ENCODE data around the gene ATP8B1.
"Not testable (repeated sequence)": the region's sequence is repeated elsewhere in the genome, so short reads cannot be mapped to it uniquely, and the experiment has no call there.

Gene ATP8B1

DNA sequence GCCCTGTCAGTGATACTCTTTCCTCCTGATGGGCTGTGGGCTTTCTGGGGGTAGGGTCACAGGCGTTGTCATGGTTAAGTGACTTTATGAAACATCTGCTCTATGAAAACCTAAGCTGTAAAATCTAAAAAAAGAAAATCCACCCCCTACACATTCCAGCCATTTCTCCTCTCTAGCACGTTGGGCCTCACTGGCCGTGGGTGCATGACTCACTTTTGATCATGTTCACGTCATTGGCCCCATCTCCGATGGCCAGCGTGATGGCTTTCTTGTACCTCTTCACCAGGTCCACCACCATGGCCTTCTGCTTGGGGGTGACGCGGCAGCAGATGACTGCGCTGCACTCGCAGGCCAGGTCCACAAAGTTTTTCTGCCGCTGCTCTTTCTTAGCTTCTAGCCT, 142.2 kb downstream of the ATP8B1 start:
- DNase-seq (ENCODE audit: low spot score) = no peak

DNA sequence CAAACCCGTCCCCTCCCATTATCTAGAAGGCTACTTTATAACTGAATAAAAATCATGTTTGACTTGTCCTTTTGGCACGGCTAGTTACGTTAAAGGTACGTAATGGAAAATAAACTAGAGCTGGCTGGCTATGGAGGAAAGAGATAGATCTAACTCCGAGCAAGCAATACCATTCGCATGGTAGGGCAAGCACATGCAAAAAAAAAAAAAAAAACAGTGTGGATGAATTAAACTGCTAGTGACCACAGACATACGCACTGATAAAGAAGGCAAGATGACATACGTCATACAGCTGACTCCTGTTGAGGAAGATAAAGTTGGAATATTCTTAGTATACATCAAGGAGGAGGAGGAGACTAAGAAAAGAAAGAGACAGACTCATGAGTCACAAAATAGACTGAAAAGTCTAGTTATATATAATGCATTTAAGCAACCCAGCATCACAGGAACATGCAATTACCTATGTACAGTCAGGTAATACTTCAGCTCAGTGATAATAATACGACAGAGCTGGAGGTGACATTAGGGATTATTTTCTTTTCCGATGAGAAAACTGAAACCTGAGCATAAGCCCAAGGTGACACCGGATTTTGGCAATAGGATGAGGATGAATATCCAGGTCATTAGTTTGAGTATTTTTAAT, 143.5 kb downstream of the ATP8B1 start:
- peak; percentile 34 for DNase-seq (ENCODE audit: low spot score)

DNA sequence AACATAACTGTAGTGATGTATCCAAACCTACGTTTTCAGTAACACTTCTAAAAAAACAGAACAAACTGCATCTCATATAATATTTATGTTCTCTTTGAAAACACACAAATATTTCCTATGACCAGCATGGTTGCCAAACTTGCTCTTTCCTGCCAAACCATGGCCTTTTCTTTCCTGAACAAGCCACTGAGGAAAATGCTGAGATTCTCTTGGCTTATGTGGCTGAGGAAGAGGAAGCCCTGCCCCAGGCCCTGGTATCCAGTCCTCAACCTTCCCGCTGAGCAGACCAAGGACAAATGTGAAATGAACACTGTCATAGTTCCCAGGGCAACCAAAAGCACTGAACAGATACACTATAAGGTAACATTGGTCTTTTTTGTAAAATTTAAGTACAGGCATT, 145.6 kb downstream of the ATP8B1 start:
- no peak for DNase-seq (ENCODE audit: low spot score)

DNA sequence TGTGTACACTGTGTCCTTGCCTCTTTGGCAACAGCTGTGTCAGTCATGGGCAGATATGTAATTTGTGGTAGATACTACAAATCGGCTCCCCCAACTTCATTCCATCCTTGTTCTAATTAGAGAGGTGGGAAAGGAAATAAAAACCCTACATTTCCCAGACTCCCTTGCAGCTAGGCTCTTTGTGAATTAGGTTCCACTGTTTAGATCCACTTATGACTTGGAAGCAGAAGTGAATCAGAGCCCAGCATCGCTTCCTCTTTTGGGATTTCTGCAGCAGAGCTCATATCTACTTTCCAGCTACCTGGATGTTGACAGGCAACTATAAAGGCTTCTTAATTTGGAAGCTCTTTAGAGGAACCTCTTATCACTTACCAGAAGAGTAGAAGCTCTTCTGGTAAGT, 147.4 kb downstream of the ATP8B1 start:
- no peak for DNase-seq (ENCODE audit: low spot score)

GRCh38 chr18:57651914-57652313, 151.2 kb downstream of the ATP8B1 start:
- no peak for DNase-seq (ENCODE audit: low spot score)

- DNase-seq (ENCODE audit: low spot score) = no peak
These were observed 153.3 kb downstream of the ATP8B1 start for GRCh38 chr18:57649556-57650500.

- no peak for DNase-seq (ENCODE audit: low spot score)
These were observed 154.7 kb downstream of the ATP8B1 start for GRCh38 chr18:57648414-57648813.

GRCh38 chr18:57644540-57644939, 158.6 kb downstream of the ATP8B1 start:
- DNase-seq (ENCODE audit: low spot score) = no peak

- DNase-seq (ENCODE audit: low spot score) = not testable (repeated sequence)
These were observed 159.4 kb downstream of the ATP8B1 start for GRCh38 chr18:57643726-57644125.

GRCh38 chr18:57642462-57642861, 160.7 kb downstream of the ATP8B1 start:
- not testable (repeated sequence) for DNase-seq (ENCODE audit: low spot score)

- no peak for DNase-seq (ENCODE audit: low spot score)
These were observed 162.4 kb downstream of the ATP8B1 start for GRCh38 chr18:57640749-57641148.

- DNase-seq (ENCODE audit: low spot score) = no peak
These were observed 162.9 kb downstream of the ATP8B1 start for GRCh38 chr18:57640236-57640635.

DNA sequence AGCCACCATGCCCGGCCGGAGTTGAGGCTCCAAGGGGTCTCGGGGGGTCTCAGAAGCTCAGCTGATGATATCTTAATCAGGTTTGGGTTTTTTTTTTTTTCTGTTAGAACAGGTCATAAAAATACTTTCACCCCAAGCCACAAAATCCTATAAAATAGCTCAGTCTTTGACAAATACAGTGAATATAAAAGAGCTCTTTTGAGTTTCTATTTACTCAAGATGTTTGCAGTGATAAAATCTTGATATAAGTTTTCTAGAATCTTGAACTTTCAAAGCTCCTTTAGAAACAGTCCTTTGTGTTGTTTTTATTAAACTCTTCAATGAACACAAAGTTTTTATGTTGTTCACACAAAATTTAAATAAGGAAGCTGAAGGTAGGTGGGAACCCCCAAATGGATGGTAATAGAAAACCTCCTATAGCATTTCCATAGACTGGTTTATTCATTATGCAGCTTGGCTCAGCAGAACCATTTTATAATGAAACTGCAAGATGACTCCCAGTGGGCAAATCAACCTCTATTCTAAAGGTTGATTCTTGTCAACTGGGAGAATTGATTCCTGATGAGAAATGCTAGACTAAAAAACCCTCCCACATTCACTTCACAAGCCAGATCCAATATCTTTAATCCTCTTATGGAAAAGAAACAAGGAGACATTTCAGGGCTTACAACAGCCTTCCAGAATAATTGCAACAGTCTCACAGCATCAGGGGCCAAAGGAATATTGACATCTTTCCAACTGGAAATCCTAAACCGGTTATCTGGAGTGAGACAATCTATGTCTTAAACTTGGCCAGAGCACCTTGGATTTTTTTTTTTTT, 167.9 kb downstream of the ATP8B1 start:
- DNase-seq (ENCODE audit: low spot score) = no peak

GRCh38 chr18:57631697-57632096, 171.4 kb downstream of the ATP8B1 start:
- DNase-seq (ENCODE audit: low spot score) = no peak

- no peak for DNase-seq (ENCODE audit: low spot score)
These were observed 172.1 kb downstream of the ATP8B1 start for GRCh38 chr18:57630754-57631595.

DNA sequence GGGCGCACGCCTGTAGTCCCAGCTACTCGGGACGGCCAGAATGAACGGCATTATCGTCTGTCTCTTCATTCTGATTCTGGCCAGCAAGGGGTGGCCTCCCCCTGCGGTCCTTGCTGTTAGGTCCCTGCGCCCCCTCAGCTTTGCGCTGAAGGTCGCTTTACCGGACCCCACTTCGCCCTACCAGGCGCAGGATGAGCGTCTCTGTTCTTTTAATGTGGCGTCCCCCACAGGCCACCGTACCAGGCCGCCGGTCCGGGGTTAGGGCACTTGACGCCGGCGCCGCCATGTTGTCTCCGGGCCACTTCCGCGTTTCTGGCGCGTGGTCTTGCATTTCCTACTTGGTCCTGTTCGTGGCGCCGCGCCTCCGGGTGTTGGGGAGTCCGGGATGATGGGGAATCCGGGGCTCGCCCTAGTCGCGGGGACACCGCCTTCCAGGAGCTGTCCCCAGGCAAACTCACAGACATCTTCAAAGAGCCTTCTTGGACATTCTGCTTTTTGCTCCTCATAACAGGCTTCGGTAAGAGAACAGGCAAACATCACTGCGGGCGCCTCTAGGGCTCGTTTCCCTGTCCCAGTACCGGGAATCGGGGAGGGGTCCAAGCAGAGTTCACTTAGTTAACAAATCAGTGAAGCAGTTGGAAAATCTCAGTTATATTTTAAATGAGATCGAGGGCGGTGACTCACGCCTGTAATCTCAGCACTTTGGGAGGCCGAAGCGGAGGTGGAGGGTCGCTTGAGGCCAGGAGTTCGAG, 172.9 kb downstream of the ATP8B1 start:
- DNase-seq (ENCODE audit: low spot score) = peak; percentile 95

GRCh38 chr18:57629422-57629821, 173.7 kb downstream of the ATP8B1 start:
- no peak for DNase-seq (ENCODE audit: low spot score)

GRCh38 chr18:57627488-57627887, 175.6 kb downstream of the ATP8B1 start:
- no peak for DNase-seq (ENCODE audit: low spot score)

DNA sequence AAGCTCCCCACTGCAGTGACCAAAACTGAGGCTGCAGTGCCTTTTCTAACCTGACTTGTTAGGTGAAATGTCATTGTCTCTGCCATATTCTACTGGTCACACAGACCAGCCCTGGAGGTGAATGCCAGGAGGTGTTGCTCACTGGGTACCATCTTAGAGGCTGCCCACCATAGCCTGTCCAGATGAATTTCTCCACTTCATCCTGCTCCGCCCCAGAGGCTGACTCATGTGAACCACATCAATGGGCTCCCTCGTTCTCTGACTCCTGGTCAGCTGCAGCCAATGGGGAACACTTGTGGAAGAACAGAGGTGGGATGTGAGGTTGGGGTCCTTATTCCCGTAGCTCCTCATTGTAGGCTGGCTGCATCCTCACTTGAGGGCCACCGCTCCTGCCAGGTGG, 178.1 kb downstream of the ATP8B1 start:
- DNase-seq (ENCODE audit: low spot score) = no peak

- no peak for DNase-seq (ENCODE audit: low spot score)
These were observed 181.9 kb downstream of the ATP8B1 start for GRCh38 chr18:57621246-57621604.

- no peak for DNase-seq (ENCODE audit: low spot score)
These were observed 183.2 kb downstream of the ATP8B1 start for GRCh38 chr18:57619876-57620275.

Data from putamen (tissue), 1 donor.